ENCODE data around the gene ABCA7. TPM values are rescaled to one million over a fixed set of nuclear protein-coding genes. Genes with fewer than 3 reads are reported as not detected.
A peak's percentile ranks its signal among the peaks of the same experiment; 100 is the strongest.

Gene ABCA7
- total RNA-seq, 1 experiment from 2014 or later: 23.8 TPM

- Histone ChIP-seq H3K4me1 (ENCODE audit: low read length) (peaks cover 18% of the 10 kb centered on the region), H3K36me3 (ENCODE audit: insufficient read depth, low read length) (peaks cover 3% of the 10 kb centered on the region; the same call in 1 of the 2 replicates)
These were observed 55.2 kb downstream of the ABCA7 start, which contains the start of gene POLR2E for GRCh38 chr19:1094978-1095701. POLR2E (minus strand) TSS chr19:1095375; CDS start chr19:1095315, 60 bp downstream.

GRCh38 chr19:1097810-1098176, 57.9 kb downstream of the ABCA7 start:
- Histone ChIP-seq H3K27me3 (ENCODE audit: low read length) (no peaks in the 10 kb centered on the region), H3K36me3 (ENCODE audit: insufficient read depth, low read length) (no peaks in the 10 kb centered on the region; the same call in 1 of the 2 replicates), H3K9ac (ENCODE audit: low read length) (no peak overlapping the region), H2AFZ (ENCODE audit: low read length) (no peak overlapping the region), H3K9me3 (ENCODE audit: low read length) (no peaks in the 10 kb centered on the region), H3K4me2 (ENCODE audit: low read depth, low read length, poor library complexity, severe bottlenecking) (no peak overlapping the region), H3K27ac (ENCODE audit: low read length) (no peak overlapping the region), H3K79me2 (ENCODE audit: low read length) (peaks cover 24% of the 10 kb centered on the region), H3K4me3 (ENCODE audit: low read length) (no peak overlapping the region), H3K4me1 (ENCODE audit: low read length) (peaks cover 21% of the 10 kb centered on the region), H4K20me1 (ENCODE audit: insufficient read depth, low read depth, low read length) (peaks cover 22% of the 10 kb centered on the region), H3K9me2 (replicated peaks; ENCODE audit: insufficient read depth, low read length) (no peaks in the 10 kb centered on the region)
- no peak for DNase-seq

More at GRCh38 chr19:1094978-1095701, 55.2 kb downstream of the ABCA7 start, which contains the start of gene POLR2E:
- H3K9ac ChIP-seq (ENCODE audit: low read length): peak within 1 kb of the TSS; percentile 99
- H3K9me3 ChIP-seq (ENCODE audit: low read length): no peaks in the 10 kb centered on the region
- H2AFZ ChIP-seq (ENCODE audit: low read length): peak within 1 kb of the TSS; percentile 70
- peak within 1 kb of the TSS; percentile 100 for H3K4me3 ChIP-seq (ENCODE audit: low read length)
- H3K4me2 ChIP-seq (ENCODE audit: low read depth, low read length, poor library complexity, severe bottlenecking): peak within 1 kb of the TSS; percentile 92
- no peaks in the 10 kb centered on the region for H3K27me3 ChIP-seq (ENCODE audit: low read length)
- peaks cover 24% of the 10 kb centered on the region for H3K79me2 ChIP-seq (ENCODE audit: low read length)
- no peaks in the 10 kb centered on the region for H3K9me2 ChIP-seq (replicated peaks; ENCODE audit: insufficient read depth, low read length)
- H4K20me1 ChIP-seq (ENCODE audit: insufficient read depth, low read depth, low read length): peaks cover 22% of the 10 kb centered on the region
- H3K27ac ChIP-seq (ENCODE audit: low read length): peak within 1 kb of the TSS; percentile 42; the same call in 1 of the 2 replicates
- peak; percentile 99 for DNase-seq

GRCh38 chr19:1098177-1099051, 58.5 kb downstream of the ABCA7 start:
- DNase-seq: no peak
- Histone ChIP-seq H3K4me2 (ENCODE audit: low read depth, low read length, poor library complexity, severe bottlenecking) (no peak overlapping the region), H4K20me1 (ENCODE audit: insufficient read depth, low read depth, low read length) (peaks cover 17% of the 10 kb centered on the region), H3K27ac (ENCODE audit: low read length) (no peak overlapping the region), H3K27me3 (ENCODE audit: low read length) (no peaks in the 10 kb centered on the region), H3K4me1 (ENCODE audit: low read length) (peaks cover 27% of the 10 kb centered on the region), H3K9me3 (ENCODE audit: low read length) (no peaks in the 10 kb centered on the region), H3K9ac (ENCODE audit: low read length) (no peak overlapping the region), H3K36me3 (ENCODE audit: insufficient read depth, low read length) (no peaks in the 10 kb centered on the region; the same call in 1 of the 2 replicates), H3K79me2 (ENCODE audit: low read length) (peaks cover 18% of the 10 kb centered on the region), H3K9me2 (replicated peaks; ENCODE audit: insufficient read depth, low read length) (no peaks in the 10 kb centered on the region), H3K4me3 (ENCODE audit: low read length) (no peak overlapping the region), H2AFZ (ENCODE audit: low read length) (no peak overlapping the region)

- no peak for DNase-seq
- Histone ChIP-seq H3K9me3 (ENCODE audit: low read length) (no peaks in the 10 kb centered on the region), H2AFZ (ENCODE audit: low read length) (no peak overlapping the region), H3K27ac (ENCODE audit: low read length) (no peak overlapping the region), H3K79me2 (ENCODE audit: low read length) (peaks cover 14% of the 10 kb centered on the region), H4K20me1 (ENCODE audit: insufficient read depth, low read depth, low read length) (peaks cover 5% of the 10 kb centered on the region; the same call in 1 of the 2 replicates), H3K36me3 (ENCODE audit: insufficient read depth, low read length) (no peaks in the 10 kb centered on the region), H3K27me3 (ENCODE audit: low read length) (no peaks in the 10 kb centered on the region), H3K4me3 (ENCODE audit: low read length) (no peak overlapping the region), H3K9ac (ENCODE audit: low read length) (no peak overlapping the region), H3K9me2 (replicated peaks; ENCODE audit: insufficient read depth, low read length) (no peaks in the 10 kb centered on the region), H3K4me2 (ENCODE audit: low read depth, low read length, poor library complexity, severe bottlenecking) (no peak overlapping the region), H3K4me1 (ENCODE audit: low read length) (peaks cover 25% of the 10 kb centered on the region)
These were observed 61.4 kb downstream of the ABCA7 start for GRCh38 chr19:1101337-1101698.

- peaks cover 38% of the 10 kb centered on the region for H3K4me1 ChIP-seq (ENCODE audit: low read length)
- no peak overlapping the region for H3K4me2 ChIP-seq (ENCODE audit: low read depth, low read length, poor library complexity, severe bottlenecking)
- H3K27me3 ChIP-seq (ENCODE audit: low read length): no peaks in the 10 kb centered on the region
- no peaks in the 10 kb centered on the region for H3K9me3 ChIP-seq (ENCODE audit: low read length)
- no peak for DNase-seq
- no peaks in the 10 kb centered on the region for H3K9me2 ChIP-seq (replicated peaks; ENCODE audit: insufficient read depth, low read length)
- no peaks in the 10 kb centered on the region for H3K36me3 ChIP-seq (ENCODE audit: insufficient read depth, low read length)
- no peak overlapping the region for H2AFZ ChIP-seq (ENCODE audit: low read length)
- peaks cover 14% of the 10 kb centered on the region for H3K79me2 ChIP-seq (ENCODE audit: low read length)
- peak overlapping the region; percentile 71; the same call in 1 of the 2 replicates for H3K9ac ChIP-seq (ENCODE audit: low read length)
- H3K4me3 ChIP-seq (ENCODE audit: low read length): no peak overlapping the region
- H4K20me1 ChIP-seq (ENCODE audit: insufficient read depth, low read depth, low read length): peaks cover 5% of the 10 kb centered on the region; the same call in 1 of the 2 replicates
- no peak overlapping the region for H3K27ac ChIP-seq (ENCODE audit: low read length)
These were observed 62.7 kb downstream of the ABCA7 start for GRCh38 chr19:1102407-1103131.

GRCh38 chr19:1103132-1103707, 63.3 kb downstream of the ABCA7 start:
- no peaks in the 10 kb centered on the region for H3K9me3 ChIP-seq (ENCODE audit: low read length)
- peak overlapping the region; percentile 58 for H3K4me3 ChIP-seq (ENCODE audit: low read length)
- H3K4me1 ChIP-seq (ENCODE audit: low read length): peaks cover 43% of the 10 kb centered on the region
- H3K79me2 ChIP-seq (ENCODE audit: low read length): peaks cover 14% of the 10 kb centered on the region
- H3K9me2 ChIP-seq (replicated peaks; ENCODE audit: insufficient read depth, low read length): no peaks in the 10 kb centered on the region
- H4K20me1 ChIP-seq (ENCODE audit: insufficient read depth, low read depth, low read length): peaks cover 5% of the 10 kb centered on the region; the same call in 1 of the 2 replicates
- H3K36me3 ChIP-seq (ENCODE audit: insufficient read depth, low read length): no peaks in the 10 kb centered on the region
- no peaks in the 10 kb centered on the region for H3K27me3 ChIP-seq (ENCODE audit: low read length)
- H3K27ac ChIP-seq (ENCODE audit: low read length): no peak overlapping the region
- H2AFZ ChIP-seq (ENCODE audit: low read length): peak overlapping the region; percentile 77; the same call in 1 of the 2 replicates
- peak overlapping the region; percentile 71 for H3K9ac ChIP-seq (ENCODE audit: low read length)
- DNase-seq: no peak
- H3K4me2 ChIP-seq (ENCODE audit: low read depth, low read length, poor library complexity, severe bottlenecking): peak overlapping the region; percentile 76

- H3K4me2 ChIP-seq (ENCODE audit: low read depth, low read length, poor library complexity, severe bottlenecking): peak within 1 kb of the TSS; percentile 91
- H3K4me3 ChIP-seq (ENCODE audit: low read length): peak within 1 kb of the TSS; percentile 95
- peak within 1 kb of the TSS; percentile 98 for H3K9ac ChIP-seq (ENCODE audit: low read length)
- H3K9me2 ChIP-seq (replicated peaks; ENCODE audit: insufficient read depth, low read length): no peaks in the 10 kb centered on the region
- H3K9me3 ChIP-seq (ENCODE audit: low read length): no peaks in the 10 kb centered on the region
- H3K36me3 ChIP-seq (ENCODE audit: insufficient read depth, low read length): no peaks in the 10 kb centered on the region
- H3K4me1 ChIP-seq (ENCODE audit: low read length): peaks cover 43% of the 10 kb centered on the region
- peak within 1 kb of the TSS; percentile 77 for H3K27ac ChIP-seq (ENCODE audit: low read length)
- peak; percentile 100 for DNase-seq
- peak within 1 kb of the TSS; percentile 77; the same call in 1 of the 2 replicates for H2AFZ ChIP-seq (ENCODE audit: low read length)
- H3K27me3 ChIP-seq (ENCODE audit: low read length): no peaks in the 10 kb centered on the region
- peaks cover 14% of the 10 kb centered on the region for H3K79me2 ChIP-seq (ENCODE audit: low read length)
- peaks cover 5% of the 10 kb centered on the region; the same call in 1 of the 2 replicates for H4K20me1 ChIP-seq (ENCODE audit: insufficient read depth, low read depth, low read length)
These were observed 63.9 kb downstream of the ABCA7 start, which contains the start of gene GPX4 for GRCh38 chr19:1103708-1104310. GPX4 (plus strand) TSS chr19:1103994; CDS start chr19:1104044, 50 bp downstream.
